HG03432 (cell line): ENCODE results near the gene KCNC1.

Experiments used
- ATAC-seq: cut with Tn5 transposase; IDR thresholded peaks from one replicate; pipeline ENCODE4 v1.9.1; 2021; ENCODE audit warnings: mild to moderate bottlenecking, moderate library complexity; ENCODE audit not compliant: unreplicated experiment

Gene KCNC1

DNA sequence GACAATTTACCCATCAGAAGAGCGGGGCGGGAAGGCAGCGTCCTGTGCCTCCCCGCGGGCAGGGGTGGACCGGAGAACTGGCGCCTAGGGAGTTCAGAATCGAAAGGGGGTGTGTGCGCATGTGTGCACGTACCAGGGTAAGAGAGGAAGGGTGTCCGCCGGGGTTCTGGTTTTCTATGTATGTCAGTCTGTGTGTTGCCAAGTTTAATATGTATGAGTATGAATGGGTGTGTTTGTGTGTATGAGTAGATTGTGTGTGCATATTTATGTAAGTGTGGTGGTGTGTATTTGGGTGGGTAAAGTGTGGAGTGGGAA, 2.0 kb downstream of the KCNC1 start:
- no peak for ATAC-seq

DNA sequence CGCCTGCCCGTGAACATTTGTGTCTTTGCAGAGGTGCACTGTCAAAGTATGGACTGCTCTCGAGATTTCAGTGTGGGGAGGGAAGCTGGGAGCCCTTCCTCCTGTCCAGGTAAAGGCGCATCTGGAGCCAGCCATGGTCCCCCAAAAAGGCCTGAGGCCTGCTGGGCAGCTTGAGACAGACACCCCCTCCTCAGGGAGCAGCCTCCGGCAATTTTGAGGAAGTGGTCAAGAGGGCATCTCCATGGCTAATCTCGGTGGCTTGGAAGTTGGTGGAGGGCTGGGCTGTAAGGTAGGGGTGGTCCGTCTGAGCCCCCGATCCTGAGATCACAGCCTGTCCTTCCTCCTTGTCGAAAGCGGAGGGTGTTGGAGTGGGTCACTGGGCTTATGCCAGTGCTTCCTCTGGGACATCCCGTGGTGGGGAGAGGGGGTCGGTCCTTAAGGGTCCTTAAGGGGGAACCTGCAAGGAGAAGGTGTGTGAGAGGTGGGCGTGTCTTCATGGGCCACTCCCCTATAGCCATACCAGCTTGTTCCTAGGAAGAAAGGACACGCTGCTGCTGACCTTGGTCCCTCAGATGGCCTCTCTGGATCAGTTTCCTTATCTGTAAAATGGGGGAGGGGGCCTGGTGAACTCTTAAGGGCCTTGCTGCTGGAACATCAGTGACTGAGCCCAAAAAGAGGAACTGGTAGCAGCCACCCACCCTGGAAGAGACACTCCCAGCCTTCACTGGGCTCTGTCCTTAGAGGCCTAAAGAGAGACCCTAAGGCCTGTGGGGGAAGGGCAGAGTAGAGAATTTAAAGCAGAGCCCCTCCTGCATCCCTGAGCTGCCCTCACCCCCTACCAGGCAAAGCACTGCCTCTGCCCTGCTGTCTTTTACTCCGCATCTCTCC, 2.6 kb downstream of the KCNC1 start:
- no peak for ATAC-seq

DNA sequence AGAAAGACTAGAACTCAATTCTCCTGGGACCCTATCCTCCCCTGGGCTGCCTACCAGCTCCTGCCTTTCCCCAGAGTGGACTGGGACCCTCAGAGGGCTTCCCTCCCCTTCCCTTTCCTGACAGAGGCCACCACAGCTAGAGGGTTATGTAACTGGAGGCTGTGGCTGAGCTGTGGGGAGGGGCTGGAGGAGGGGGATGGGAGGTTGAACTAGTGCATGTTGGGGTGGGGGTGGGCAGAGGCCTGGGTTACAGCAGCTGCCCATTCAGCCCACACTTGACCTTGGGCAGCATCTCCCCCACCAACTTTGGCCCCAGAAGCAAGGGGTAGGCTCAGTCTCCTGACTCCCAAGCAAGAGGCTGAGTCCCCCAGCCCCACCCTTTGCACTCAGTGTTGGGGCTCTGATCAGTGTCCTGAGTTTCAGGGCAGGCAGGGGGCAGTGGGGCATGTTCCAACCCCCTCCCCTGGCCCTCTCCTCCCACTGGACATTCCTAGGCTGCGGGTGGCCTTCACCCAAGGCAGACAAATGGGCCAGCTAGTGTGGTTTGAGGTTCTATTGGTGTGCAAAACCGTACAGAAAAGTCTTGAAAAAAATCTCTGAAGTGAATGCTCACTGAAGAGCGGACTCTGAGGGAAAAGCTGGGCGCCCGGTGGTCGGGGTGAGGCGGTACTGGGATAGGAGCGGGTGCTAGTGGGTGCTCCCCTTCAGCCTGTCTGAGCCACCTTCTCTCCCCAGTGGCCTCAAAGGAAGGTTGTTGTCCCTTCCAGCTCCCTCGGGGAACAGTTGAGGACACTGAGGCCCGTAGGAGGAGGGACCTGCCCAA, 3.8 kb downstream of the KCNC1 start:
- ATAC-seq = no peak

DNA sequence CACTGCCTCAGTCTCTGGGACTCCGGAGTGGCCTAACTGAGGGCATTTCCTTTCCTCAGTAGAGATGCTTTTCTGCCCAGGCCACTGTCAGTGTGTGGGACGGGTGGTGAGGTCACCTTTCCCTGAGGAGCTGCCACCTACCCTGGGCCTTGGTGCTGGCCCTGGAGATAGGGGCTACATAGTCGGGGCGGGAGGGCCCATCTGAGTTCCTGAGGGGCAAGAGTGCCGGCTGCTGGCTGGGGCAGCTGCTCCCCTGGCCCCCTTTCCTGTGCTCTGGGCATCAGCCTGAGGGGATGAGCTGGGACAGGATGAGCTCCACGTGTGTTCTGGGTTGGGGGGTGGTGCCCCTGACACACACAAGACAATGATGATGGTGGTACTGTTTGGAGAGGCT, 5.4 kb downstream of the KCNC1 start:
- no peak for ATAC-seq

DNA sequence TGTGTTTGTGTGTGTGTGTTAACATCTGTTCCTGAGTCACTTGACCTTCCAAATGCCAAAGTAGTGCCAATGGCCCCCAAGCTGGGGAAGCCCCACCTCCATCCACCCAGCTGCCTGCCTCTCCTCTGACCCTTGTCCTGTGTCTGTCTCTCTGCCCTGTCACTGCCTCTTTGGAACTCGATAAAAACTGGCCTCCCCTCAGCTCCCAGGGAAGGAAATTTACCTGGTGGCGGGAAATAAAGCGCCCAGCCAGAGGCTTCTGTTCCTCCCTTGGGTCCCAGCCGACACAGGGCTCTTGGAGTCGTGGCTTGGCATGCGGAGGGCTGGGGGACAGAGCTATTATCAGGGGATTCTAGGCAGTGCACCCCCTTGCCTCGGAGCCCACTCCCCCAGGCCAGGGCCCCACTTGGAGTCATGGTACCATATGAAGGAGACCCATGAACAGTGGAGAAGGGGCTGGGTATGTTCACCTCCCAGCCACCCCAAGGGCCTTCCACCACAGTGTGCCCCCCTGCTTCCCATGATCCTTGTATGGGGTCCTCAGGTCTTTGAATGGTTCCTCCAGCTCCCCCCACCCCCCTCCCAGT, 6.2 kb downstream of the KCNC1 start:
- ATAC-seq = no peak

DNA sequence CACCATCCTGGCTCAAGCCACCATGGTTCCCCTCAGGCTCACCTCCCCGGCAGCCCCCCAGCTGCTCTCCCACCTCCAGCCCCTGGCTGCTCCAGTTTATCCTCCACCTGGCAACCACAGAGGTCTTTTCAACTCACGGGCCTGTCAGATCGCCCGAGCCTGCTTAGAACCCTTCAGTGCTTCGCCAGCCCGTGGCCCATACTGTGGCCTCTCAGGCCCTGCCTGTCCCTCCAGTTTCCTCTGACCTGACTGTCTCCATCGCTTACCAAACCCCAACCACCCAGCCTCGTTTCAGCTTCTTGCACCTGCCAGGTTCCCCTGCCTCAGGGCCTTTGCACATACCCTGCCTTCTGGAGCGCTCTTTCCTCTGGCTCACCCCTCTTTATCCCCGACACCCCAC, 6.9 kb downstream of the KCNC1 start:
- ATAC-seq = no peak

DNA sequence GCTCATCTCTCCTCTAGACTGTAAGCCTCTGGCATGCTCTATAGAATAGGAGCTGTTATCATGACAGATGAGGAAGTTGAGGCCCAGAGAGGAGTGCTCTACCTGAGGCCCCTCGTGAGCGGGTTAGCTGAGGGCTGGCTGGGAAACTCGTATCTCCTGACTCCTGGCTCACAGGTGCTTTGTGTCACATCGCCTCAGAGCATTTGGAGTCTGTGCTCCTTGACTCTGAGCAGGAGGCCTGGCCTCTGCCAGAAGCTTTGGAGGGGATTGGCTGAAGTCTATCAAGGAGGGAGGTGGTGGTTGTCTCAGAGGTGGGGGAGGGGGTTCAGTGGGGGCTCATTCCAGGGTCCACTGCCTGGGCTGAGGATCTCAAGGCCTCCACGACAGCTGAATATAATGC, 7.4 kb downstream of the KCNC1 start:
- ATAC-seq = no peak

DNA sequence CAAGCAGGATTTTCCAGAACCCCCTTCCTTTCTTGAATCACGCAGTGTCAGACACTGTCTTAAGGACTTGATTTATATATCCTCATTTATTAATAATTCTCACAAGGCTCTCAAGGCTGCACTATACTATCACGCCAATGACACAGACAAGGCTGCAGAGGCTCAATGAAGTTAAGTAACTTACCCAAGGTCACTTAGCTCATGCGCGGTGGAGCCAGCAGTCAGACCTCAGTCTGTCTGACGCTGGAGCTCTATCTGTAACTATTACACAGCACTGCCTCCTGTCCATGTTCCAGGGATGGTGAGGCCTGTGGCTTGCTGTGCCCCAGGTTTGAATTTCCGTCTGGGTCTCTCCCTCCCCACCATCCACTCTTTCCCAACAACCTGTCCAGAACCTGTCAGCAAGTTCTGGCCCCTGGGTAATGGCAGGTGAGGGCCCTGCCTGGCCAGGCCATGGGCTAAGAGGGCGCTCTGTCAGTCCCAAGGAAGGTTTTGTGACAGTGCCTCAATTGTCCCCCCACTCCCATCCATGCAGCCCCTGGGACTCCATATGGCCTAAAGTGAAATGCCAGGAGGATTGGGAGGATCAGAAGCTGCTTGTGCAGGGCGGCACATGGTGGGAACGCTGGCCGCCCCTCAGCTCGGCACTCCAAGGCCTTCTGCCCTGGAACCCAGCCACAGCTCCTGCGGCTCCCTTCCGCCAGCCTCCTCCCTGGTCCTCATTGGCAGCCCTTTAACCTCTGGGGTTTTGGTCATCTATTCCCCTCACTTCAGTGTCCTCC, 8.6 kb downstream of the KCNC1 start:
- ATAC-seq = no peak

DNA sequence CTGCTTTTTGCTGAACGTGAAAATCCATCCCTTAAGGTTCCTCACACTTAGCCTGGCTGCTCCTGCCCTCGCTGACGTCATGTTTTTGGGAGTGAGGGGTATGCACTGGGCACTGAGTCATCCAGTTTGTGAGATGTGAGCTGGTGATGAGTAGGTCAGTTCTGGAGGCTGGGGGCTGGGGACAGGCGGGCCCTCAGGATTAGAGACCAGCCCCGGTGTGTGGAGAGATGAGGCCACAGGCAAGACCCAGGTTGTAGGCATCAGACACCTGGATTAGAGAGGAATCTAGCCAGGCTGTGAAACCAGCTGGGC, 9.2 kb downstream of the KCNC1 start:
- ATAC-seq = no peak

DNA sequence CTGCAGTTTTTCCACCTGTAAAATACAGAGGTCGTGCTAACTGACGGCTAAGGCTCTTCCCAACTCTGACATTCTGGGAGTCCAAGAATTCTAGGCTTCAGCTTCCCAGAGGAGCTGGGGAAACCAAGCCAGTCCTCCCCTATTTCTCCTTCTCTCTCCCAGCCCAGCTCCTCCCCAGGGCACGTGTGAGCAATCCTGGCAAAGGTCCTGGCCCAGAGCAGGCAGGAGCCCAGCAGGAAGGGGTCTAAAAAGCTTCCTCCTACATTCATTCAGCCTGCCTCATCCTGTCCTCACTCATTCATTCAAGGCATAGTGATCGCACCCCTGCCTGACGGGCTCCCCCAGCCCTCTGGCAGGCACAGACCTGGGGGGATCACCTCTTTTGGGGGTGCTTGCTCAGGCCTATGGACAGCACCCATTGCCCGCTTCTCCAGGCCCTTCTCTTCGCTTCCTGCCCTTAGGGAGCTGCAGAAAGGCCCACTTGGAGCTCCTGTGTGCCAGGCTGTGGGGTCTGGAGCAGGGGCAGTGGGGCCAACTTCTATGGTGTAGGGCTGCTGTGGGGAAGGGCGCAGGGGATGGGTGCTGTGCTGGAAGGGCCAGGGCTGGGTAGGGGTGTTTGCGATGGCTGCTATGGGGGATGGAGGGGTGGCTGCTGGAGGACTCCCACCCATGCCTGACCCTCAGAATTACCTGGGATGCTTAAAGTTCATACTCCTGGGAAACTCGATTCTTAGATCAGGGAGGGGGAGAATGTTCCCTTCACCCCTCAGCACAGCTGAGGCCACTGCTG, 9.8 kb downstream of the KCNC1 start:
- ATAC-seq = no peak

DNA sequence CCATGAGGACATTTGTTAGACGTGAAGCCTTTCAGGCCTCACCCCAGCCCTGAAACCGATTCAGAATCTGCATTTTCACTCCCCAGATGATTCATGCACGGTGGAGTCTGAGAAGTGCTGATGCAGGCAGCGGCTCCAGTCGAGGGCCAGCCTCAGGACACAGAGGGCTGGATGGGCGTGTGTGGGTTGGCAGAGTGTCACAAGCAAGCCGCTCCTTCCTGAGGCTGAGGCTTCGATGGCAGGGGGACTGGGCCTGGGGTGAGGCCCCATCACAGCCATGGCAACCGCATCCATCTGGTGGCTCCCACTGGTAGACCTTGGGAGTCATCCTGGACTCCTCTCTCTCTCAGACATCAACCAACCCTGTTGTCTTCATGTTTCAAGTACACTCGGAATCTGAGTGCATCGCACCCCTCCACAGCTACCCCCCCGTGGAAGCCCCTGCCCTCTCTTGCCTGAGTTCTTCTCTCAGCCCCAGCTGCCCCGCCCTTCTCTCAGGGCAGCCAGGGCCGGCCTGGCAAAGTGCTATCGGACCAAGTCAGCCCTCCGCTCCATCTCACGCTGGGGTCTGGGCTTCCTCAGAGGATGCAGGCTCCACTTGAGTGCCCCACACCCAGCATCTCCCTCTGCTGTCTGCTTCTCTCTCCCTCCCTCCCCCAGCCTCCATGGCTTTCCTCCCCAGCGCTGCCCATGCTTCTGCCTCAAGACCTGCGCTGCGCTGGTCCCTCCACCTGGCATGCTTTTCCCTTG, 10.6 kb downstream of the KCNC1 start:
- ATAC-seq = no peak

DNA sequence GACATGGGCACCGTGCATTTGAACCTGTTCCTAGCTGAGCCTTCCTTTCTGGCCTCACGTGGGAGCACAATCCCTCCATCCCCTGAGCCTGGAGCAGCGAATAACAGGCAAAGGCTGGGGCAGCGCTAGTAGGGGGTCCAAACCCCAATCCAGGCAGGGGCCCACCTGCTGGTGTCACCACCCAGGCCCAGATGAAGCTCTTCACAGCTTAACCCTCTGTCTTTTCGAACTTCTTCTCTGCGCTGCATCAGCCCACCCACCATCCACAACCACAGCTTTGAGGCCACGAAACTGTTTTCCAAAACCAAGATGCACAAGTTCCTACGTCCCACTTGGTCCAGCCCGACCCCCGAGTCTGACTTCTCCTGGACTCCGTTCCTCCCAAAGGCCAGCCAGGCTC, 11.5 kb downstream of the KCNC1 start:
- ATAC-seq = no peak

DNA sequence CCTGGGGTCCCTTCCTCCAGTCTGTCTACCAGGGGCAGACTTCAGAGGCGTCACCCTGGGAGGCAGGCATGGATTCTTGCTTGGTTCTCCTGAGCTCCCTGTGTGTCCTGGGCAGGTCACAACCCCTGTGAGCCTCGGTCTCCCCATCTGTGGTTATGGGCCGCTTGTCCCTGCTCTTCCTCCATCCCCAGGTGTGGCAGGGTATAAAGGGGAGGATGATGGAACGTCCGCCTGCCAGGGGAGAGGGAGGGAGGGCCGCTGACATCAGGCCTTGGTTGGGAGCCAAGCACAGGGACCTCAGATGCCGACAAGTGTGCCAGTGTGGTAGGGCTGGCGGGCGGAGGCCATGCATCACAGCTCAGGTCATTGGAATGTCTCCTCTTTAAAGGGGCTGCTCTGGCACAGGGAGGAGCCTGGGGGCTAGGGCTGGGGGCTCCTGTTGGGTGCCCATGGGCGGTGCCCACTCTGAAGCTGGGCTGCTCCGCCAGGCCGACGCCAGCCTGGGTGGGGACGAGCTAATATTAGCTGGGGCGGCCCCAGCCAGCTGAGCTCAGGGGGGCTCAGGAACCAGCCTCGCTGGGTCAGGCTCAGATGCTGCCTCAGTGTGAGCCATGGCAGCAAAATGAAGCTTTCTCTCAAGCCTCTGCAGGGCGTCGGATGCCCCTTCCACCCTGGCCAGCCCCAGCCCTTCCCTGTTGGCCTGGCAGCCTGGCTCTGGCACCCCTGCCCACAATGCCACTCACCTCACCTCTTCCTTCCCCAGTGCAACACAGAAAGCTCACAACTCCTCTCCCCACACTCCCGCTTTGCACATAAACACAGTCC, 12.8 kb downstream of the KCNC1 start:
- no peak for ATAC-seq

DNA sequence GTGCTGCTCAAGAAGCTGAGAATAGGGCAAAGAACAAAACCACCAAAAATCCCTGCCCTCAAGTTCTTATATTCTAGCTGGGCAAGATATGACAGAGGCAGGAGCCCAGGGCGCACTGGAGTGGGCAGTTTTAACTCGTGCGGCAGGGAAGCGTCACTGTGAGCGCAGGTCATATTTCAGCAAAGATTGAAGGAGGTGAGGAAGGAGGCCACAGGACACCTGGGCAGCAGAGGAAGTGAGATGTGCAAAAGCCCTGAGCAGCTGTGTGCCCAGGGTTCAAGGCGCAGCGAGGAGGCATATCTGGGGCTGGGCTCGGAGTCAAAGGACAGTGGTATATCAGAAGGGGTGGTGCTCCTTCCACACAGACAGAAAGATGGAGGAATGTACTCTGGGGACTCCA, 13.5 kb downstream of the KCNC1 start:
- ATAC-seq = no peak

DNA sequence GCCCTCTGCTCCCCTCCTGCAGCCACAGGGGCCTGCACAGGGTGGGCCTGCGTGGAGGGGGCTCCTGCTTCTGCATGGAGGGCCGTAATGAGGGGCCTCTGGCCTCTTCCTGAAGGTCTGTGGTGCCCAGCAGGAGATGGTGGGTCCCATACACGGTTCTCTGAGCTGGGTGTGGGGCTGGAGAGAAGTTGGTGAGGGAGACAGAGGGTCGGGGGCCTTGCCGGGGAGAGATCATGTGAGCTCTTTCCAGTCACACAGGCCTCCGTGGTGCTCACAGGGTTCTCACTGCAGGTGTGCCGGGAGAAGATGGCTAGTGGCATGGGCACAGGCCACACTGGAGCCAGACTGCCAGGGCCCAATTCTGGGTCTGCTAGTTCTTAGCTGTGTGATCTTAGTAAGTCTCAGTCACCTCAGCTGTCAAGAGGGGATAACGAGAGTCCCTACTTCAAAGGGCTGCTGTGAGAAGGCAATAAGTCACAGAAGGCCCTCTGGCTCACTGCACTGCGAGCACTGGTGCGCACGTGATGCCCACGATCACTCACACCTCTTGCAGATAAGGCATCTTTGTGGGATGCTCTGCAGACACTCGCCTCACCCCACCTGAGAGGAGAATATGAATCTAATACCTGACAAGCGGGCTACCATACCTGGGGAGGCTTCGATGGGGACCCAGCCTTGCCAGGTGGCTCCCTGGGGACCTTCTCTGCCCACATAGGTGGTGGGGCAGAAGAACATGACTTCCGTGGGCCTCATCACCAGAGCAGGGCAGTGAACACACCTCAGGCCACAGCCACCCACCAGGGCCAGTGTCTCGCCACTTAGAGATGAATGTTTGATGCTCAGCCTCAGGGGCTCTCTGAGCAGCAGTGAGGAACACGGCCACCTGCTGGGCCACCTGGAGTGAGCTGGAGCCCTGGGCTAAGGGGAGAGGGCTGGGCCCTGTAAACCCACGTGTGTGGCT, 14.5 kb downstream of the KCNC1 start:
- no peak for ATAC-seq

DNA sequence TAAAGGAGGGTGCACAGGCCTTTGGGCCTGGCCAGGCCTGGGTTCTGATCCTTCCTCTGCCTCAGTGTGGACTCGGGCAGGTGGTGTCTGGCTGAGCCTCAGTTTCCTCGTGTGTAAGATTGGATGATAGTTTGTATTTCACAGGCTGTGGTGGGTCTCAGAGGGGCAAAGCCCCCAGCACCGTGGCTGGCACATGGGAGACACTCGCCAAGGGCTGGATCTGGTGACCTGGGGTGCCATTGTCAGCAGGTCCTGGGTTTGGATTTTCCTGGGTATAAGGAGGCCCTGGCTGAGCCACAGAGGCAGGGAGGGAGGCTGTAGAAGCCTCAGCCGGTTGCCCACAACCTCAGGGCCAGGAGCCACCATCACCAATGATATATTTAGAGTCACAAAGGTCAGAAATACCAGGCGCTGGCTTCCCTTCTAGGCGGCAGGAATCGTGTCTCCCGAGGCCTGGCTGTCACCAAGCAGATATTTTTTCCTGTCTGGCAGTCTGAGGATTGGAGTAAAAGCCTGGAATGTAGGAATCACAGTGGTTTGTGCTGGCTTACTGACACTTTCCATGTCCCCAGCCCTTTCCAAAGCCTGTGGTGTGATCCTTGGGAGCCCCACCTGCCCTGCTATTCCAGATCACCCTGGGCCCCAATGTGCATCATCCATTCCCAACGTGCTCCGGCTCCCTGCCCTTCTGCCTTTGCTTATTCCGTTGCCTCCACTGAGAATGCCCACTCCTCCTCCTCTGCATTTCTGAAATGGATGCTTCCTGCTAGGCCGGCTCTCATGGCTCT, 15.6 kb downstream of the KCNC1 start:
- no peak for ATAC-seq

DNA sequence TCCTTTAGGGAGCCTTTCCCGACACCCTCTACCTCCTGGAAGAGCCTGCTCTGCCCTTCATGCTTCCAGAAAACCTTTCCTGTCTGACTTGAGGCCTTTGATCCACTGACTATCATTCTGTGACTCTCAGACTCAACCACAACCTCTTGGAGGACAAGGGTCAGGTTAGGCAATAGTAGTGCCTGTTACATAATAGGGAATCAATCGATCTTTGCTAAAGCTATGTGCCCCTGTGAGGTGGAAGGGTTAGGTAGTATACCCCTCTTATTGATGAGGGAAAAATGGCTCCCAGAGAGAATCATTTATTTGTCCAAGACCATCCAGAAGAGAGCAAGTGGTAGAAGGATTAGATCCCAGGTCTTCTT, 16.2 kb downstream of the KCNC1 start:
- no peak for ATAC-seq
